HepG2 (cell line): ENCODE results near the gene TOP2A. TPM values are rescaled to one million over a fixed set of nuclear protein-coding genes. Genes with fewer than 3 reads are reported as not detected.

Experiments
- CEBPB ChIP-seq: IDR thresholded peaks from 2 replicates; pipeline ENCODE4 v1.6.1; 2011; ENCODE audit warnings: low read depth, low read length, improper control_type of control experiment, borderline replicate concordance
- DPF2 ChIP-seq: sonication (generic); formaldehyde crosslinking; IDR thresholded peaks from 2 replicates; pipeline ENCODE4 v1.4.0; 2020; ENCODE audit warnings: mild to moderate bottlenecking, low read depth, missing genetic modification reagents, borderline replicate concordance
- GFI1 ChIP-seq: sonication (generic); formaldehyde crosslinking; IDR thresholded peaks from 2 replicates; pipeline ENCODE4 v1.5.0; 2020; ENCODE audit warnings: missing genetic modification reagents, mild to moderate bottlenecking, borderline replicate concordance
- GMEB2 ChIP-seq: IDR thresholded peaks from 2 replicates; pipeline ENCODE4 v1.6.1; 2016; ENCODE audit warnings: missing biosample characterization, missing genetic modification reagents, low read depth
- GTF3A ChIP-seq: sonication (generic); formaldehyde crosslinking; conservative IDR thresholded peaks from 2 replicates; pipeline ENCODE4 v1.4.0; 2020; ENCODE audit warnings: mild to moderate bottlenecking, missing genetic modification reagents
- HOMEZ ChIP-seq: IDR thresholded peaks from 2 replicates; pipeline ENCODE4 v1.6.1; 2016; ENCODE audit warnings: low read depth
- MLXIP ChIP-seq: sonication (generic); formaldehyde crosslinking; IDR thresholded peaks from 2 replicates; pipeline ENCODE4 v1.9.0; 2021; ENCODE audit warnings: missing genetic modification reagents, borderline replicate concordance
- RAD51 ChIP-seq: fragments of 450-650 bp; IDR thresholded peaks from 2 replicates; pipeline ENCODE4 v1.6.1; 2016; ENCODE audit warnings: borderline replicate concordance
- STAG1 ChIP-seq: sonication (generic); formaldehyde crosslinking; IDR thresholded peaks from 2 replicates; pipeline ENCODE4 v1.4.0; 2020; ENCODE audit warnings: missing genetic modification reagents
- ZBTB1 ChIP-seq: sonication (generic); formaldehyde crosslinking; IDR thresholded peaks from 2 replicates; pipeline ENCODE4 v1.4.0; 2020; ENCODE audit warnings: missing genetic modification reagents, borderline replicate concordance
- ZBTB26 ChIP-seq: IDR thresholded peaks from 2 replicates; pipeline ENCODE4 v1.6.1; 2016; ENCODE audit warnings: missing compliant biosample characterization, missing genetic modification reagents, borderline replicate concordance
- ZBTB38 ChIP-seq: sonication (generic); formaldehyde crosslinking; IDR thresholded peaks from 2 replicates; pipeline ENCODE4 v1.5.1; 2020; ENCODE audit warnings: mild to moderate bottlenecking, missing genetic modification reagents
- ZC3H13 ChIP-seq: sonication (generic); formaldehyde crosslinking; IDR thresholded peaks from 2 replicates; pipeline ENCODE4 v1.8.1; 2023; ENCODE audit warnings: mild to moderate bottlenecking, missing genetic modification reagents, moderate library complexity
- ZNF101 ChIP-seq: sonication (generic); formaldehyde crosslinking; IDR thresholded peaks from 2 replicates; pipeline ENCODE4 v1.4.0; 2020; ENCODE audit warnings: mild to moderate bottlenecking, low read depth, missing genetic modification reagents, borderline replicate concordance
- ZNF34 ChIP-seq: sonication (generic); formaldehyde crosslinking; IDR thresholded peaks from 2 replicates; pipeline ENCODE4 v1.4.0; 2020; ENCODE audit warnings: mild to moderate bottlenecking, missing genetic modification reagents, borderline replicate concordance
- ZNF766 ChIP-seq: sonication (generic); formaldehyde crosslinking; IDR thresholded peaks from 2 replicates; pipeline ENCODE4 v1.5.0; 2020; ENCODE audit warnings: missing genetic modification reagents, borderline replicate concordance
- ZNF781 ChIP-seq: sonication (generic); formaldehyde crosslinking; IDR thresholded peaks from 2 replicates; pipeline ENCODE4 v1.5.1; 2020; ENCODE audit warnings: borderline replicate concordance, mild to moderate bottlenecking, missing genetic modification reagents; ENCODE audit errors: not compliant biosample characterization
- polyA plus RNA-seq, 8 experiments: library from polyadenylated mRNA; depleted of rRNA in 3 of 8; stranded (reverse) in 7 of 8; unstranded in 1 of 8; fragments of >200 nt; fragmentation: Illumina TruSeq in 4 of 8; extraction: Trizol in 4 of 8; gene quantifications; 2 replicates each; pipeline versions ENCODE4 v1.2.1 to v1.2.3, GENCODE V29; 2011 to 2016; ENCODE audit warnings: low read depth in 4 of 8, missing spikeins in 1 of 8, mixed read lengths in 1 of 8; ENCODE audit not compliant: insufficient read depth in 1 of 8
- total RNA-seq, 5 experiments: library from RNA; depleted of rRNA; stranded (reverse); fragments of >200 nt; fragmentation: Illumina TruSeq; extraction: Trizol; gene quantifications; 2 replicates each; pipeline ENCODE4 v1.2.3, GENCODE V29; 2016; ENCODE audit warnings: low read depth in 1 of 5
- TF ChIP-seq, protein P1 (sequence below): sonication (generic); formaldehyde crosslinking; IDR thresholded peaks from 2 replicates; pipeline ENCODE4 v1.5.0; 2020; ENCODE audit warnings: missing genetic modification reagents

TOP2A gene
- total and polyA plus RNA-seq, 2 of the 13 experiments (the other 11 are each of a cell fraction or from before 2014, with no cell fraction given): 108 to 327 TPM

DNA sequence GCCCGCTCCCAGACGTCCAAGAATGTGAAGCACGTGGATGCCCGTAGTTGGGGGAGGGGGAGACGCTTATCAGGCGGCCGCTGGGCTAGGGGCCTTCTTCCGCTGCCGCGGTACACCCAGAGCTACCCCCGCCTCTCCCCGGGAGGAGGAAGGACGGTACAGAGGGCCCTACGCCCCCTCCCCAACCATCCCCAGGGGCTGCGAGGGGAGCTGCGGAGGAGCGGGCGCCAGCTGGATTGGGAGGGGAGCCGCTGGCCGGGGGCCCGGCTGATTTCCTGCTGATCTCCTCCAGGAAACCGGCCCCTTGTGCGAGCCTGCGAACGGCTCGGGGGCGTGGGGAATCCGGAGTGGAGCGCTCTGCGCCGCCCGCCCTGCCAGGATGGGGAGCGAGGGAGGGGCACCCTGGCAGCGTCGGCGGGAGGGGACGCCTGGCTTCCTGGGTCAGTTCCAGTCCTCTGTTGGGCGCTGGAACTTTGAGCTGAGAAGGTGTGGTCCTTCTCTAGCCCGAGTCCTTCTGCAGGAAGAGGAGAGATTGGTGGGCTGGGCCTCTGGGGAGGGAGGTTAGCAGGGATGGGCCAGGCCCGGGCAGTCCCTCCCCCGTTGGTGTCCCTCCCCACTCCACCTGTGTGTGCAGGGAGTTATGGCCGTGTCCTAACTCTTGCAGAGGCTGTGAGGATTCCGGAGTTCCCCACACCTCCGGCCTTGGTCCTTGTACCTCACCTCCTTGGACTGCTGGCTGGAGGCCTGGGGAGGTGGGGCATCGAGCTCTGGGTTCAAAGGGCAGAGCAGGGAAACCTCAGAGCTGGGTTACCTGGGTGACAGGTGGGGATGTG lies 72.3 kb downstream of the TOP2A start (continued):
- TF ChIP-seq HOMEZ (CRISPR knock-in tag) (peak; percentile 63; the same call in 1 of the 2 replicates), RAD51 (no peak), MLXIP (no peak), ZNF101 (CRISPR knock-in tag) (no peak; the same call in 1 of the 2 replicates), ZNF781 (no peak), ZBTB38 (CRISPR knock-in tag) (peak; percentile 21; the same call in 1 of the 2 replicates), ZBTB26 (peak; percentile 64; the same call in 1 of the 2 replicates), GTF3A (CRISPR knock-in tag) (peak; percentile 92), ZBTB1 (CRISPR knock-in tag) (no peak), GFI1 (CRISPR knock-in tag) (peak; percentile 75), STAG1 (CRISPR knock-in tag) (no peak), ZC3H13 (CRISPR knock-in tag) (peak; percentile 89; the same call in 1 of the 2 replicates), ZNF34 (peak; percentile 83), GMEB2 (CRISPR knock-in tag) (no peak), ZNF766 (CRISPR knock-in tag) (0 out of 2 replicates have a peak, but pooled peaks have one; percentile 69), DPF2 (CRISPR knock-in tag) (peak; percentile 50), CEBPB (no peak)
- TF ChIP-seq, protein P1, sequence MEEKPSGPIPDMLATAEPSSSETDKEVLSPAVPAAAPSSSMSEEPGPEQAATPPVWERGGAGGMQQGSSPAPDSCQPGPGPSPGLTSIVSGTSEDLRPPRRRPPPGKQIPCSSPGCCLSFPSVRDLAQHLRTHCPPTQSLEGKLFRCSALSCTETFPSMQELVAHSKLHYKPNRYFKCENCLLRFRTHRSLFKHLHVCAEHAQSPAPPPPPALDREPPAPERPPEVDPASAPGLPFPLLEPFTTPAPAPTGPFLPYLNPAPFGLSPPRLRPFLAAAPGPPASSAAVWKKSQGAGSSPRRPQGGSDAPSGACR (CRISPR knock-in tag): peak; percentile 94; the same call in 1 of the 2 replicates
